Measurements from ENCODE around the gene COX7A2L.

GRCh38 chr2:42317486-42317885, 43.5 kb downstream of the COX7A2L start:
- TF ChIP-seq EZH2 (IDR thresholded peaks at IDR 0.05; ENCODE audit: borderline replicate concordance, insufficient read depth, low read depth, low read length, poor library complexity, severe bottlenecking) (no peak), CTCF (IDR thresholded peaks at IDR 0.05) (no peak)
